SU-DHL-6 (cell line): ENCODE data around the gene CSRNP3.

Experiments used
- H2AFZ ChIP-seq: fragments of 200-600 bp; sonication (generic); 2 replicates; pipeline ENCODE4 v1.6.1; 2014; ENCODE audit warnings: low read depth, mild to moderate bottlenecking, moderate library complexity, mixed read lengths, antibody characterized with exemption, low read length; ENCODE audit not compliant: severe bottlenecking
- H3F3A ChIP-seq: fragments of 200-600 bp; shearing (Covaris generic); 2 replicates; pipeline ENCODE4 v1.6.0; 2016; ENCODE audit warnings: antibody characterized with exemption, mild to moderate bottlenecking; ENCODE audit not compliant: insufficient read depth
- H3K27ac ChIP-seq: fragments of 200-600 bp; sonication (generic); 2 replicates; pipeline ENCODE4 v1.5.1; 2016; ENCODE audit warnings: low read depth, mild to moderate bottlenecking, low read length, moderate library complexity, mixed read lengths
- H3K27me3 ChIP-seq: fragments of 200-600 bp; sonication (generic), shearing (Covaris generic); 2 replicates; pipeline ENCODE4 v1.6.0; 2014; ENCODE audit warnings: mild to moderate bottlenecking, low read length
- H3K36me3 ChIP-seq: fragments of 200-600 bp; sonication (generic); 2 replicates; pipeline ENCODE4 v1.6.1; 2014; ENCODE audit warnings: mild to moderate bottlenecking, low read length, mixed read lengths
- H3K4me2 ChIP-seq: fragments of 300-600, 200-600 bp; shearing (Covaris generic), sonication (generic); 2 replicates; pipeline ENCODE4 v1.6.0; 2014; ENCODE audit warnings: low read length, low read depth, mild to moderate bottlenecking; ENCODE audit not compliant: poor library complexity, severe bottlenecking
- H3K4me3 ChIP-seq: fragments of 200-600 bp; sonication (generic); 2 replicates; pipeline ENCODE4 v1.5.1; 2014; ENCODE audit warnings: antibody characterized with exemption, low read length, mild to moderate bottlenecking, mixed read lengths; ENCODE audit not compliant: insufficient read depth, poor library complexity, severe bottlenecking
- H3K79me2 ChIP-seq: fragments of 200-600 bp; sonication (generic); 2 replicates; pipeline ENCODE4 v1.6.1; 2014; ENCODE audit warnings: mild to moderate bottlenecking, low read length, moderate library complexity; ENCODE audit not compliant: insufficient read depth
- H3K9ac ChIP-seq: fragments of 200-600 bp; sonication (generic); 2 replicates; pipeline ENCODE4 v1.7.0; 2014; ENCODE audit warnings: mild to moderate bottlenecking, low read length
- H3K9me2 ChIP-seq: fragments of 200-600 bp; sonication (generic); replicated peaks from 2 replicates; pipeline ENCODE4 v1.6.1; 2014; ENCODE audit warnings: low read length; ENCODE audit not compliant: insufficient read depth
- H3K9me3 ChIP-seq: fragments of 200-600 bp; sonication (generic); 2 replicates; pipeline ENCODE4 v1.6.1; 2014; ENCODE audit warnings: low read length, mixed read lengths; ENCODE audit not compliant: insufficient read depth
- H4K20me1 ChIP-seq: fragments of 200-600 bp; sonication (generic); 2 replicates; pipeline ENCODE4 v1.6.1; 2014; ENCODE audit warnings: low read depth, mild to moderate bottlenecking, antibody characterized with exemption, low read length, moderate library complexity, mixed read lengths
- EZH2phosphoT487 ChIP-seq: fragments of 200-600 bp; sonication (generic), shearing (Covaris generic); conservative IDR thresholded peaks from 2 replicates; pipeline ENCODE4 v1.6.1; 2018; ENCODE audit warnings: mild to moderate bottlenecking, antibody characterized with exemption, low read length, moderate library complexity, mixed read lengths
- TF ChIP-seq, protein P1 (sequence below): fragments of 200-600 bp; sonication (generic); IDR thresholded peaks from one replicate; pipeline ENCODE4 v1.5.1; 2017; ENCODE audit warnings: antibody characterized with exemption, mild to moderate bottlenecking, low read length, moderate library complexity; ENCODE audit not compliant: insufficient read depth, poor library complexity, severe bottlenecking

CSRNP3 gene

DNA sequence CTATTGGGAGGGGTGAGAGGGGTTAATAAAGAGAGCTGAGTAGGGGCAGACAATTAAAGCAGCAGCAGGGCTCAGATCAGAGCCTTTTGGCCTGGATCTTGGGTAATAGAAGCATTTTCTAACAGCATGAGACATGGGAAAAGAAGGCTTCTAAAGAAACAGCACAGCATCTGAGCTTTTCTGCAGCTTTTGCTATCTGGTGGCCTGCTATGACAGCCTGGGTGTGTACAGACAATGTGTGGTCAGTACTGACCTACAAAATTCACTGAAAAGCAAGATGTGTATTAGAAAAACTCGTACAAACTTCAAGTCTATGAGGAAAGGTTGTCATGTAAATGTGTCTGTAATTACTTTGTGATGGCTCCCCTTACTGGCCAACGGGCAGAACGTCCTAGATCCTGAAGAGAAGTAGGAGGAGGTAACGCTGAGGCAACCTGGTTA lies 229.0 kb downstream of the CSRNP3 start:
- Histone ChIP-seq H3K9me2 (no peaks in the 10 kb centered on the region), H3K9me3 (no peaks in the 10 kb centered on the region), H3K36me3 (no peaks in the 10 kb centered on the region), H3K27ac (no peak overlapping the region), H3K79me2 (no peaks in the 10 kb centered on the region), H3K4me2 (no peak overlapping the region), H3K9ac (no peak overlapping the region), H2AFZ (no peak overlapping the region), H3K4me3 (no peak overlapping the region), H3K27me3 (no peaks in the 10 kb centered on the region), H3F3A (no peaks in the 10 kb centered on the region), H4K20me1 (no peaks in the 10 kb centered on the region)
- no peak for TF ChIP-seq EZH2phosphoT487
- TF ChIP-seq, protein P1, sequence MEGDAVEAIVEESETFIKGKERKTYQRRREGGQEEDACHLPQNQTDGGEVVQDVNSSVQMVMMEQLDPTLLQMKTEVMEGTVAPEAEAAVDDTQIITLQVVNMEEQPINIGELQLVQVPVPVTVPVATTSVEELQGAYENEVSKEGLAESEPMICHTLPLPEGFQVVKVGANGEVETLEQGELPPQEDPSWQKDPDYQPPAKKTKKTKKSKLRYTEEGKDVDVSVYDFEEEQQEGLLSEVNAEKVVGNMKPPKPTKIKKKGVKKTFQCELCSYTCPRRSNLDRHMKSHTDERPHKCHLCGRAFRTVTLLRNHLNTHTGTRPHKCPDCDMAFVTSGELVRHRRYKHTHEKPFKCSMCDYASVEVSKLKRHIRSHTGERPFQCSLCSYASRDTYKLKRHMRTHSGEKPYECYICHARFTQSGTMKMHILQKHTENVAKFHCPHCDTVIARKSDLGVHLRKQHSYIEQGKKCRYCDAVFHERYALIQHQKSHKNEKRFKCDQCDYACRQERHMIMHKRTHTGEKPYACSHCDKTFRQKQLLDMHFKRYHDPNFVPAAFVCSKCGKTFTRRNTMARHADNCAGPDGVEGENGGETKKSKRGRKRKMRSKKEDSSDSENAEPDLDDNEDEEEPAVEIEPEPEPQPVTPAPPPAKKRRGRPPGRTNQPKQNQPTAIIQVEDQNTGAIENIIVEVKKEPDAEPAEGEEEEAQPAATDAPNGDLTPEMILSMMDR: peak; percentile 30

DNA sequence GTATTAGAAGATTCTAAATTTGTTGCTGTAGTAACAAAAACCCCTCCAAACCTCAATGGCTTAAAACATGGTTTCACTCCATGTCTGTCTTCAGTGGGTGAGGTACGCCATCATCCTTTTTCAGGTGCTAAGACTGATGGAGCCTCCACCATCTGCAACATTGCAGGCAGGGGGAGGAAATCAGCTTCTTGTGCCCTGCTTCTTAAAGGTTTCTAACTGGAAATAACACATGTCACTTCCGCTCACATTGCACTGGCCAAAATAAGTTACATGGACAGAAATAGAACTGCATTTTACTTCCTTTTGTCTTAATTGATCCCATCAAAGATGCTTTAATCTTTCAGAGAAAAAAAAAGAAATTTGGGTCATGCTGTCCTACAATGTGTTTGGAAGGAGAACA lies 230.4 kb downstream of the CSRNP3 start:
- no peak overlapping the region for H3K4me3 ChIP-seq
- H3K27me3 ChIP-seq: no peaks in the 10 kb centered on the region
- no peak for TF ChIP-seq EZH2phosphoT487
- TF ChIP-seq, protein P1: no peak
- H3K4me2 ChIP-seq: peak overlapping the region; percentile 12
- no peaks in the 10 kb centered on the region for H4K20me1 ChIP-seq
- H3F3A ChIP-seq: no peaks in the 10 kb centered on the region
- H3K9ac ChIP-seq: no peak overlapping the region
- no peaks in the 10 kb centered on the region for H3K79me2 ChIP-seq
- H3K9me3 ChIP-seq: no peaks in the 10 kb centered on the region
- H3K36me3 ChIP-seq: no peaks in the 10 kb centered on the region
- H3K27ac ChIP-seq: no peak overlapping the region
- no peaks in the 10 kb centered on the region for H3K9me2 ChIP-seq
- peak overlapping the region; percentile 34 for H2AFZ ChIP-seq

DNA sequence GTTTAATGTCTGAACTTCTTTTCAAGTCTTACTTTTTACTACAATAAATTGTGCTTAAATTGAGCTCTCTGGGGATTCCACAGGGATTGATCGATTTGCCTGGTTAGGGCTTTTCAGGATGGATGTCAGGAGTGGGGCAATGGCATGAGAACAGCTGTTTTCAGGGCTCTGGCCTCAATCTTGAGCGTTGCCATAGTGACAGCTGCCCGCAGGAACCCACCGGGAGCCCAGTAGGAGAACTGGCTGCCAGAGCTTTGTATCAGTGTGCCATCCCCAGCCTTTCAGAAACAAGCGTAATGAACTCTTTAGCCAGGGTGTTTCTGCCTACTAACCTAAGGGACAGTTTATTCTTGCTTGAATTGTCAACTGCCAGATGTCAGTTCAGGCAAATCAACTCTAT lies 231.0 kb downstream of the CSRNP3 start:
- no peak overlapping the region for H3K4me2 ChIP-seq
- H4K20me1 ChIP-seq: no peaks in the 10 kb centered on the region
- peak overlapping the region; percentile 34 for H2AFZ ChIP-seq
- H3F3A ChIP-seq: no peaks in the 10 kb centered on the region
- no peaks in the 10 kb centered on the region for H3K79me2 ChIP-seq
- TF ChIP-seq, protein P1: no peak
- TF ChIP-seq EZH2phosphoT487: no peak
- H3K27ac ChIP-seq: no peak overlapping the region
- no peaks in the 10 kb centered on the region for H3K27me3 ChIP-seq
- no peaks in the 10 kb centered on the region for H3K9me2 ChIP-seq
- H3K9ac ChIP-seq: no peak overlapping the region
- H3K9me3 ChIP-seq: no peaks in the 10 kb centered on the region
- no peaks in the 10 kb centered on the region for H3K36me3 ChIP-seq
- no peak overlapping the region for H3K4me3 ChIP-seq

DNA sequence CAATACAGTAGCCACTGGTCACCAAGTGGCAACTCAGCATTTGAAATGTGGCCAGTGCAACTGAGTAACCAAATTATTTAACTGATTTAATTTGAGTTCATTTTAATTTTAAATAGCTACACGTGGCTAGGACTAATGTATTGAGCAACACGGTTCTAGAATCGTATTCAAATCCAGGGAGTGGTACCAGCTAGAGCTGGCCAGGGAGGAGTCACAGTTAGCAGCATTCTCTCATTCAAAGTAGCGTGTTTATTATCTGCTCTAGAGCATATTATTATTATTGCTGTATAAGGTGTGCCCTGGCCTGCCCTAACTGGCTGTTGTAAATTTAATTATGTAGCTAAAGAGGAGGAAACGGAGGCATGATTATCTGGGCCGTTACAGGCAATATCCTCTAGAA lies 231.6 kb downstream of the CSRNP3 start:
- no peak overlapping the region for H3K9ac ChIP-seq
- no peaks in the 10 kb centered on the region for H3K27me3 ChIP-seq
- H3K4me2 ChIP-seq: no peak overlapping the region
- no peaks in the 10 kb centered on the region for H3K9me3 ChIP-seq
- H3K9me2 ChIP-seq: no peaks in the 10 kb centered on the region
- no peaks in the 10 kb centered on the region for H4K20me1 ChIP-seq
- H3K4me3 ChIP-seq: no peak overlapping the region
- no peak overlapping the region for H2AFZ ChIP-seq
- no peaks in the 10 kb centered on the region for H3K79me2 ChIP-seq
- H3F3A ChIP-seq: no peaks in the 10 kb centered on the region
- no peak overlapping the region for H3K27ac ChIP-seq
- TF ChIP-seq, protein P1: no peak
- TF ChIP-seq EZH2phosphoT487: no peak
- no peaks in the 10 kb centered on the region for H3K36me3 ChIP-seq
